ENCODE measurements around the gene KLHDC3. TPM values are rescaled to one million over a fixed set of nuclear protein-coding genes. Genes with fewer than 3 reads are reported as not detected.
A peak's percentile ranks its signal among the peaks of the same experiment; 100 is the strongest.

The KLHDC3 gene
- total and polyA plus RNA-seq, 11 donors: 79.4 to 180 (median 102) TPM

GRCh38 chr6:42970871-42971612, 43.0 kb upstream of the KLHDC3 start:
- Histone ChIP-seq H3K27me3 (no peaks in the 10 kb centered on the region), H3K4me3 (no peak overlapping the region), H3K4me1 (peaks cover 0 to 15% (median 0%) of the 10 kb centered on the region in 12 donors), H3K27ac (no peak overlapping the region), H3K36me3 (peaks cover 0 to 62% (median 28%) of the 10 kb centered on the region in 9 donors), H3K9me3 (no peaks in the 10 kb centered on the region)
- DNase-seq (no peak), ATAC-seq (peak in 3 of 4 donors; percentile 21 to 28 (median 23))
- TF ChIP-seq, protein P1, sequence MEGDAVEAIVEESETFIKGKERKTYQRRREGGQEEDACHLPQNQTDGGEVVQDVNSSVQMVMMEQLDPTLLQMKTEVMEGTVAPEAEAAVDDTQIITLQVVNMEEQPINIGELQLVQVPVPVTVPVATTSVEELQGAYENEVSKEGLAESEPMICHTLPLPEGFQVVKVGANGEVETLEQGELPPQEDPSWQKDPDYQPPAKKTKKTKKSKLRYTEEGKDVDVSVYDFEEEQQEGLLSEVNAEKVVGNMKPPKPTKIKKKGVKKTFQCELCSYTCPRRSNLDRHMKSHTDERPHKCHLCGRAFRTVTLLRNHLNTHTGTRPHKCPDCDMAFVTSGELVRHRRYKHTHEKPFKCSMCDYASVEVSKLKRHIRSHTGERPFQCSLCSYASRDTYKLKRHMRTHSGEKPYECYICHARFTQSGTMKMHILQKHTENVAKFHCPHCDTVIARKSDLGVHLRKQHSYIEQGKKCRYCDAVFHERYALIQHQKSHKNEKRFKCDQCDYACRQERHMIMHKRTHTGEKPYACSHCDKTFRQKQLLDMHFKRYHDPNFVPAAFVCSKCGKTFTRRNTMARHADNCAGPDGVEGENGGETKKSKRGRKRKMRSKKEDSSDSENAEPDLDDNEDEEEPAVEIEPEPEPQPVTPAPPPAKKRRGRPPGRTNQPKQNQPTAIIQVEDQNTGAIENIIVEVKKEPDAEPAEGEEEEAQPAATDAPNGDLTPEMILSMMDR (IDR thresholded peaks at IDR 0.05): no peak
- no peak for TF ChIP-seq POLR2A (IDR thresholded peaks at IDR 0.05)
- intact Hi-C loops (cut with DNase I): loop anchor here in 1 of 10 donors (10.0 kb wide), 1 partner anchor 66 kb away; no protein-coding TSS in a partner anchor
- 73 to 90% (median 86%) methylated on average over 4 of the region's 4 CpGs for WGBS, 4 donors

- no peak for TF ChIP-seq POLR2A (IDR thresholded peaks at IDR 0.05)
- DNase-seq (no peak), ATAC-seq (peak in 1 of 4 donors; percentile 24)
- intact Hi-C loops (cut with DNase I): loop anchor here in 1 of 10 donors (10.0 kb wide), 1 partner anchor 67 kb away; no protein-coding TSS in a partner anchor
- 45 to 82% (median 76%) methylated on average over 3 of the region's 3 CpGs for WGBS, 4 donors
- peaks cover 0 to 54% (median 23%) of the 10 kb centered on the region in 9 donors for H3K36me3 ChIP-seq
- H3K27ac ChIP-seq: no peak overlapping the region
- peaks cover 0 to 18% (median 2%) of the 10 kb centered on the region in 12 donors for H3K4me1 ChIP-seq
- H3K27me3 ChIP-seq: no peaks in the 10 kb centered on the region
- H3K9me3 ChIP-seq: no peaks in the 10 kb centered on the region
- H3K4me3 ChIP-seq: no peak overlapping the region
Measured at GRCh38 chr6:42971746-42972327, 42.2 kb upstream of the KLHDC3 start.

- TF ChIP-seq POLR2A (IDR thresholded peaks at IDR 0.05): no peak
- TF ChIP-seq, protein P1 (IDR thresholded peaks at IDR 0.05): no peak
- H3K9me3 ChIP-seq: no peaks in the 10 kb centered on the region
- no peak for DNase-seq
- H3K27ac ChIP-seq: no peak overlapping the region
- no peak for ATAC-seq
- H3K36me3 ChIP-seq: peaks cover 0 to 34% (median 13%) of the 10 kb centered on the region in 9 donors
- WGBS, 4 donors: 86 to 93% (median 92%) methylated on average over 3 of the region's 3 CpGs
- peaks cover 0 to 31% (median 16%) of the 10 kb centered on the region in 12 donors for H3K4me1 ChIP-seq
- H3K4me3 ChIP-seq: no peak overlapping the region
- intact Hi-C loops (cut with DNase I): loop anchor here in 1 of 10 donors (10.0 kb wide), 1 partner anchor 69 kb away; no protein-coding TSS in a partner anchor
- H3K27me3 ChIP-seq: no peaks in the 10 kb centered on the region
Measured at GRCh38 chr6:42973926-42974325, 40.1 kb upstream of the KLHDC3 start.

DNA sequence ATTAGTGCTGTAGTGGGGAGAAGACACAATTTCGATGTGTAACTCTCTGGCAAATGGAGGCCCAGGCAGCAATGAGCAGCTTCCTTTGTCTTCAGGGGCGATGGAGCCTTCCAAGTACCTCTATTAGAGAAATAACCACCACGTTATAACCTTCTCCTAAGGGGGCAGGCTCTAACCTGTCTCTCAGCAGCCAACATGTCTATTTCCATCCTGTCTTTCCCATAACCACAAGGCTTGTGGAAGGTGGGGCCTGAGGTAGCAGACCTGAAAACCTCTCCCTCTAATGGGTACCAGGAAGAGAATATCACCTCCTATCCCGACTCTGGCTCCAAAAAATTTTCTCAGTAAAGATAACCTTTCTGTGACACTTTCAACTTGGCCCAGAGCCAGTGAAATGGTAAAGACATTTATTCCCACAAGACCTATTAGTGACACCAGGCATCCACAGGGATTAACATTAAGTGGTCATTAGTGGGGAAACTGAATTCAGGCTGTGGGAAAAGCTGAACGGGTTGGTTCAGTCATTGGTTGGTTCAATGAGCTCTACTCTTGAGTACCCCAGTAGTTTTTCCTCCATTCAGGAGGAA, 39.0 kb upstream of the KLHDC3 start:
- H3K9me3 ChIP-seq: no peaks in the 10 kb centered on the region
- no peaks in the 10 kb centered on the region for H3K27me3 ChIP-seq
- no peak for ATAC-seq
- H3K36me3 ChIP-seq: peaks cover 0 to 24% (median 4%) of the 10 kb centered on the region in 9 donors
- intact Hi-C loops (cut with DNase I): loop anchor here in 3 of 10 donors (5.0 to 10.0 kb wide), 3 partner anchors 37 to 70 kb away; partner anchors contain the start of genes CNPY3 (in 2 of the 3), KLHDC3 (in 1 of the 3) and MEA1 (in 1 of the 3)
- H3K27ac ChIP-seq: no peak overlapping the region
- no peak overlapping the region for H3K4me3 ChIP-seq
- TF ChIP-seq POLR2A (IDR thresholded peaks at IDR 0.05): no peak
- TF ChIP-seq, protein P1 (IDR thresholded peaks at IDR 0.05): no peak
- DNase-seq: no peak
- WGBS, 4 donors: 78 to 86% (median 82%) methylated on average over 5 of the region's 5 CpGs
- peaks cover 0 to 40% (median 21%) of the 10 kb centered on the region in 12 donors for H3K4me1 ChIP-seq

All from heart left ventricle (tissue), 16 donors.